NCI-H2227 (cell line): ENCODE data around the gene KICS2.

Source experiments
- DNase-seq: peaks from one replicate; lab custom pipeline; 2025; ENCODE audit not compliant: unreplicated experiment; lab: John Stamatoyannopoulos, UW

KICS2 gene

GRCh38 chr12:64175254-64175945 is 46.7 kb downstream of the KICS2 start:
- DNase-seq: peak; percentile 23

GRCh38 chr12:64173456-64173855 is 48.6 kb downstream of the KICS2 start:
- no peak for DNase-seq
